Measurements from ENCODE around the gene TYMS.

The TYMS gene

GRCh38 chr18:657311-658000 is at the start of gene TYMS:
TYMS (plus strand) TSS chr18:657653; CDS start chr18:657743, 90 bp downstream.
- DNase-seq = peak; percentile 79

GRCh38 chr18:607930-608329 is 49.5 kb upstream of the TYMS start:
- no peak for DNase-seq

GRCh38 chr18:610214-610928 is 47.1 kb upstream of the TYMS start:
- DNase-seq = no peak

GRCh38 chr18:612156-612555 is 45.3 kb upstream of the TYMS start:
- no peak for DNase-seq

GRCh38 chr18:614193-614592 is 43.3 kb upstream of the TYMS start:
- DNase-seq = no peak

- no peak for DNase-seq
These were observed 42.3 kb upstream of the TYMS start for GRCh38 chr18:615092-615521.

- DNase-seq = no peak
These were observed 41.7 kb upstream of the TYMS start for GRCh38 chr18:615773-616172.

- peak; percentile 5 for DNase-seq
These were observed 41.0 kb upstream of the TYMS start for GRCh38 chr18:616380-616995.

- DNase-seq = no peak
These were observed 39.4 kb upstream of the TYMS start for GRCh38 chr18:617970-618504.

- DNase-seq = no peak
These were observed 38.8 kb upstream of the TYMS start for GRCh38 chr18:618618-619017.

- DNase-seq = no peak
These were observed 36.0 kb upstream of the TYMS start for GRCh38 chr18:621291-622043.

GRCh38 chr18:622289-622688 is 35.2 kb upstream of the TYMS start:
- no peak for DNase-seq

GRCh38 chr18:623761-624620 is 33.5 kb upstream of the TYMS start:
- peak; percentile 42 for DNase-seq

- DNase-seq = no peak
These were observed 30.2 kb upstream of the TYMS start for GRCh38 chr18:627231-627630.

GRCh38 chr18:629269-630150 is 27.9 kb upstream of the TYMS start:
- DNase-seq = no peak

- no peak for DNase-seq
These were observed 25.9 kb upstream of the TYMS start for GRCh38 chr18:631560-631959.

- DNase-seq = no peak
These were observed 22.9 kb upstream of the TYMS start for GRCh38 chr18:634551-635045.

- DNase-seq = no peak
These were observed 22.3 kb upstream of the TYMS start for GRCh38 chr18:635171-635570.

GRCh38 chr18:641224-641623 is 16.2 kb upstream of the TYMS start:
- DNase-seq = no peak

GRCh38 chr18:644395-645004 is 13.0 kb upstream of the TYMS start:
- no peak for DNase-seq

Measured in DMS79 (cell line).